Uterus (tissue), 4 donors: ENCODE data around the gene PPP1R27. TPM values are rescaled to one million over a fixed set of nuclear protein-coding genes. Genes with fewer than 3 reads are reported as not detected.

Experiments
- DNase-seq, 2 donors: peaks; one replicate each; pipeline ENCODE4 v3.0.0-alpha.2; 2019 to 2020
- H3K27ac ChIP-seq, 2 donors: fragments of 200-600 bp; sonication (generic); 1 replicate in 1 of 2; 2 replicates in 1 of 2; pipeline ENCODE4 v1.5.1; 2016 to 2018
- H3K27me3 ChIP-seq, 2 donors: fragments of 200-600 bp; sonication (generic); one replicate each; pipeline ENCODE4 v1.5.1; 2018 to 2019; ENCODE audit warnings: control low read depth in 1 of 2
- H3K36me3 ChIP-seq, 2 donors: fragments of 200-600 bp; sonication (generic); one replicate each; pipeline ENCODE4 v1.5.1; 2019; ENCODE audit warnings: control low read depth in 1 of 2
- H3K4me1 ChIP-seq, 2 donors: fragments of 200-600 bp; sonication (generic); one replicate each; pipeline ENCODE4 v1.5.1; 2018 to 2019; ENCODE audit warnings: control low read depth in 1 of 2
- H3K4me3 ChIP-seq, 2 donors: fragments of 200-600 bp; sonication (generic); 1 replicate in 1 of 2; 2 replicates in 1 of 2; pipeline ENCODE4 v1.5.1; 2018 to 2019; ENCODE audit warnings: mild to moderate bottlenecking in 1 of 2
- H3K9me3 ChIP-seq, 2 donors: fragments of 200-600 bp; sonication (generic); one replicate each; pipeline ENCODE4 v1.5.1; 2019; ENCODE audit warnings: control low read depth in 1 of 2
- POLR2A ChIP-seq, 2 donors: fragments of 450-650 bp; IDR thresholded peaks; one replicate each; pipeline ENCODE4 v1.6.1; 2016; ENCODE audit warnings: antibody characterized with exemption in 2 of 2, mild to moderate bottlenecking in 1 of 2, moderate library complexity in 1 of 2
- intact Hi-C: fragments of 100-400 bp; cut with DNase I; formaldehyde crosslinking; loops from one replicate; pipeline ENCODE4 v1.15.1; 2023; ENCODE audit warnings: low total_unique reads
- total RNA-seq, 4 donors: library from RNA; depleted of rRNA in 3 of 4; stranded (reverse); fragments of >200 nt in 3 of 4; gene quantifications; one replicate each; pipeline versions ENCODE4 v1.1.0 to v1.2.4, GENCODE V29; 2014 to 2023
- TF ChIP-seq, protein P1 (sequence below), 4 experiments: fragments of 200-600 bp in 2 of 4; fragments of 450-650 bp in 2 of 4; sonication (generic) in 2 of 4; IDR thresholded peaks; one replicate each; pipeline ENCODE4 v1.5.1; 2016 to 2019; ENCODE audit warnings: antibody characterized with exemption in 4 of 4, mild to moderate bottlenecking in 2 of 4, moderate library complexity in 1 of 4
- donor health status: DM: yes; HTN: yes; CAD: no.

PPP1R27 gene
- total RNA-seq, 4 donors from 2014 or later, result 1.6 TPM; not detected in 3

GRCh38 chr17:81854974-81855774 lies 20.3 kb upstream of the PPP1R27 start:
- H3K27ac ChIP-seq, result no peak overlapping the region
- H3K36me3 ChIP-seq, result no peaks in the 10 kb centered on the region
- H3K4me1 ChIP-seq, result peaks cover 8 to 12% of the 10 kb centered on the region in 2 donors
- no peak for DNase-seq
- TF ChIP-seq, protein P1, sequence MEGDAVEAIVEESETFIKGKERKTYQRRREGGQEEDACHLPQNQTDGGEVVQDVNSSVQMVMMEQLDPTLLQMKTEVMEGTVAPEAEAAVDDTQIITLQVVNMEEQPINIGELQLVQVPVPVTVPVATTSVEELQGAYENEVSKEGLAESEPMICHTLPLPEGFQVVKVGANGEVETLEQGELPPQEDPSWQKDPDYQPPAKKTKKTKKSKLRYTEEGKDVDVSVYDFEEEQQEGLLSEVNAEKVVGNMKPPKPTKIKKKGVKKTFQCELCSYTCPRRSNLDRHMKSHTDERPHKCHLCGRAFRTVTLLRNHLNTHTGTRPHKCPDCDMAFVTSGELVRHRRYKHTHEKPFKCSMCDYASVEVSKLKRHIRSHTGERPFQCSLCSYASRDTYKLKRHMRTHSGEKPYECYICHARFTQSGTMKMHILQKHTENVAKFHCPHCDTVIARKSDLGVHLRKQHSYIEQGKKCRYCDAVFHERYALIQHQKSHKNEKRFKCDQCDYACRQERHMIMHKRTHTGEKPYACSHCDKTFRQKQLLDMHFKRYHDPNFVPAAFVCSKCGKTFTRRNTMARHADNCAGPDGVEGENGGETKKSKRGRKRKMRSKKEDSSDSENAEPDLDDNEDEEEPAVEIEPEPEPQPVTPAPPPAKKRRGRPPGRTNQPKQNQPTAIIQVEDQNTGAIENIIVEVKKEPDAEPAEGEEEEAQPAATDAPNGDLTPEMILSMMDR (IDR thresholded peaks at IDR 0.05), result no peak
- no peak for TF ChIP-seq POLR2A (IDR thresholded peaks at IDR 0.05)
- H3K4me3 ChIP-seq, result no peak overlapping the region
- no peaks in the 10 kb centered on the region for H3K9me3 ChIP-seq
- intact Hi-C loops, result no loop called here
- H3K27me3 ChIP-seq, result no peaks in the 10 kb centered on the region

DNA sequence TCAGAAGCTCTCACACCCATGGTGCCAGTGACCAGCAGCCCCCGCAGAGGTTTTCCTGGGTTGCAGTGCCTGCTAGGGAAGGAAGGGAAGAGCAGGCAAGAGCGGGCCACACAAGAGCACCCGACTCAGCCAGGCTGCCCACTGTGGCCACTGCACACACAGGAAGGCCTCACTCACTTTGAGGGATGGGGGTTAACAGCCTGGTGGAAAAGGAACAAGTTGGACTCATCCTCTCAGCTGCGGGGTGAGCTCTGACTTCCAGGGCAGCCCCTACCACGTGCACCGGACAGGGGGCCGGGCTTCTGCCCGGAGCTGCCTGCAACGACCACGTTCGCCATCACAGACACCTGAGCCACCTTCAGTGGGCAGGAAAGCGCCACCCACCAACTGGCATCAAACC lies 17.4 kb upstream of the PPP1R27 start:
- DNase-seq, result no peak
- H3K4me3 ChIP-seq, result no peak overlapping the region
- TF ChIP-seq, protein P1 (IDR thresholded peaks at IDR 0.05), result no peak
- TF ChIP-seq POLR2A (IDR thresholded peaks at IDR 0.05), result no peak
- H3K4me1 ChIP-seq, result no peaks in the 10 kb centered on the region
- no peaks in the 10 kb centered on the region for H3K9me3 ChIP-seq
- H3K27ac ChIP-seq, result no peak overlapping the region
- no peaks in the 10 kb centered on the region for H3K36me3 ChIP-seq
- intact Hi-C loops, result no loop called here
- no peaks in the 10 kb centered on the region for H3K27me3 ChIP-seq

DNA sequence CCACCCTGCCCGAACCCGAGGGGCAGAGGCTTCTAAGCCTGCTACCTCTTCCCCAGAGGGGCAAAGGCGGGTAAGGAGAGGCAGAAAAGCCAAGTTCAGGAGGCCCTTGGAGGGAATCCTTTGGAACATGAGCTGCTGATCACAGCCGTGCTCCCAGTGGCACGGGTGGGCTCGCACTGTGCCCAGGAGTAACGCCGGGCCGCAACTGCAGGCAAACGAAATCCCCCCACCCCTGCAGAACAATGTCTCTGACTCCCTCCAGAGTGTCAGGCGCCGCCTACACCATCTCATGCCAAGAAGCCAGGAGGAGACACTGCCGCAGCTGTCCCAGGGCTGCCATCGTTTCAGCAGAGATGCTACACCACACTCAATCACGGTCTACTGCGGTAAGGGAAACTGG lies 16.6 kb upstream of the PPP1R27 start:
- H3K27me3 ChIP-seq, result no peaks in the 10 kb centered on the region

GRCh38 chr17:81849457-81849856 lies 14.6 kb upstream of the PPP1R27 start:
- no peak for DNase-seq
- intact Hi-C loops, result no loop called here
- TF ChIP-seq, protein P1 (IDR thresholded peaks at IDR 0.05), result no peak
- no peak for TF ChIP-seq POLR2A (IDR thresholded peaks at IDR 0.05)
- Histone ChIP-seq H3K9me3 (no peaks in the 10 kb centered on the region), H3K36me3 (no peaks in the 10 kb centered on the region), H3K4me3 (no peak overlapping the region), H3K27ac (no peak overlapping the region), H3K27me3 (no peaks in the 10 kb centered on the region), H3K4me1 (no peaks in the 10 kb centered on the region)

More for the DNA sequence above, 16.6 kb upstream of the PPP1R27 start:
- no peak for TF ChIP-seq POLR2A (IDR thresholded peaks at IDR 0.05)
- TF ChIP-seq, protein P1 (IDR thresholded peaks at IDR 0.05), result no peak
- no peaks in the 10 kb centered on the region for H3K4me1 ChIP-seq
- H3K9me3 ChIP-seq, result no peaks in the 10 kb centered on the region
- DNase-seq, result no peak
- H3K4me3 ChIP-seq, result no peak overlapping the region
- no peaks in the 10 kb centered on the region for H3K36me3 ChIP-seq
- H3K27ac ChIP-seq, result no peak overlapping the region
- intact Hi-C loops, result no loop called here
